Measurements from ENCODE around the gene CFAP97D2.

GRCh38 chr13:114166381-114167131 is 12.5 kb upstream of the CFAP97D2 start:
- TF ChIP-seq CTCF (IDR thresholded peaks at IDR 0.05) = no peak
- TF ChIP-seq POLR2AphosphoS5 (IDR thresholded peaks at IDR 0.05; ENCODE audit: insufficient read depth in 1 of 2, low read depth in 1 of 2) = no peak

Data from vagina (tissue), 2 donors.